Measurements from ENCODE around the gene SFMBT1. TPM values are rescaled to one million over a fixed set of nuclear protein-coding genes. Genes with fewer than 3 reads are reported as not detected.

The SFMBT1 gene
- total and polyA plus RNA-seq, 5 donors from 2014 or later, result 13.1 to 31.4 (median 16.7) TPM

DNA sequence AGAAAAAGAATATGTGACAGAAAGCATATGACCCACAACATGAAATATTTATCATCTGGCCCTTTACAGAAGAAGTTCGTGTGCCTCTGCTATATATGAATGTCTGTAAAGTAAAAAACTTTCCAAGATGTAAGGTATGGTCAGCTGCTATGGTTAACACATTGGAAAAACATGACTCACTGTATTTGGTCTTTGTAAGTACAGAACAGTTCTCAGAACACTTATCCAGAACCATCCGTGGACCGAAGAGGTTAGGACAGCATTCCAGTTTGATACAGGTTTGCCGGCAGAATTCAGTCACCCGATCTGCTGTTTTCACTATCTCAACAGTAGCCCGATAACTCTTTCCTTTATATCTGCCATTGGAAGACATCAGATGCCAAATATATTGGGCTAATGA, 135.1 kb downstream of the SFMBT1 start:
- Mint-ChIP-seq H3K36me3 (peaks cover 17% of the 10 kb centered on the region), H3K27ac (no peak overlapping the region), H3K4me3 (no peak overlapping the region), H3K4me1 (peaks cover 0 to 3% (median 0%) of the 10 kb centered on the region in 4 donors), H3K9me3 (no peaks in the 10 kb centered on the region), H3K27me3 (no peaks in the 10 kb centered on the region)
- Histone ChIP-seq H3K27me3 (ENCODE audit: control insufficient read depth, insufficient read depth, low read length) (no peaks in the 10 kb centered on the region), H3K9me3 (ENCODE audit: control insufficient read depth in 2 of 2, low read length in 2 of 2) (no peaks in the 10 kb centered on the region), H3K4me3 (ENCODE audit: low read depth, low read length) (no peak overlapping the region), H3K27ac (ENCODE audit: insufficient read depth, low read length, poor library complexity, severe bottlenecking) (no peak overlapping the region), H3K36me3 (ENCODE audit: control insufficient read depth, insufficient read depth, low read length) (peaks cover 46% of the 10 kb centered on the region), H3K4me1 (ENCODE audit: control insufficient read depth, insufficient read depth, low read length, poor library complexity, severe bottlenecking) (no peaks in the 10 kb centered on the region)
- ATAC-seq (ENCODE audit: low read depth in 2 of 2), result no peak
- DNase-seq, result no peak

DNA sequence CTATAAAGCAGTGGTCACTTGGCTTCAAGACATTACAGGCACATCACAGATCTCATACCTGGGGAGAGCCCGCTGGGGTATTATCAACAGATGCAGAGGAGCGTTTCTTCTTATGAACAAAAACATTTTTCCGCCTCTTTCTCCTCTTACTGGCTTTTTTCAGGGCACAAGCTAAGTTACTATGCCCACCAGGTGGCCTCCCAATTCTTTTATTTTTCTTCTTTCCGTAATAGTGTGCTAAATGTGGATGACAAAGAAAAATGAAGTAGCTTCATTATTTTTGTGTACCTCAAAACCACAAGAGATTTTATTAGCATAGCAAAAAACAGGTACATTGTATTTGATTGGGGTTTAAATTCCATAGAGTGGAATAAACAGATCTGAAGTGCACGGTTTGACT, 138.4 kb downstream of the SFMBT1 start:
- no peak for ATAC-seq (ENCODE audit: low read depth in 2 of 2)
- Histone ChIP-seq H3K4me3 (ENCODE audit: low read depth, low read length) (no peak overlapping the region), H3K4me1 (ENCODE audit: control insufficient read depth, insufficient read depth, low read length, poor library complexity, severe bottlenecking) (no peaks in the 10 kb centered on the region), H3K36me3 (ENCODE audit: control insufficient read depth, insufficient read depth, low read length) (peaks cover 38% of the 10 kb centered on the region), H3K27ac (ENCODE audit: insufficient read depth, low read length, poor library complexity, severe bottlenecking) (no peak overlapping the region), H3K9me3 (ENCODE audit: control insufficient read depth in 2 of 2, low read length in 2 of 2) (no peaks in the 10 kb centered on the region), H3K27me3 (ENCODE audit: control insufficient read depth, insufficient read depth, low read length) (no peaks in the 10 kb centered on the region)
- Mint-ChIP-seq H3K27ac (no peak overlapping the region), H3K36me3 (peaks cover 28% of the 10 kb centered on the region), H3K27me3 (no peaks in the 10 kb centered on the region), H3K4me1 (no peaks in the 10 kb centered on the region), H3K4me3 (no peak overlapping the region), H3K9me3 (no peaks in the 10 kb centered on the region)
- no peak for DNase-seq

DNA sequence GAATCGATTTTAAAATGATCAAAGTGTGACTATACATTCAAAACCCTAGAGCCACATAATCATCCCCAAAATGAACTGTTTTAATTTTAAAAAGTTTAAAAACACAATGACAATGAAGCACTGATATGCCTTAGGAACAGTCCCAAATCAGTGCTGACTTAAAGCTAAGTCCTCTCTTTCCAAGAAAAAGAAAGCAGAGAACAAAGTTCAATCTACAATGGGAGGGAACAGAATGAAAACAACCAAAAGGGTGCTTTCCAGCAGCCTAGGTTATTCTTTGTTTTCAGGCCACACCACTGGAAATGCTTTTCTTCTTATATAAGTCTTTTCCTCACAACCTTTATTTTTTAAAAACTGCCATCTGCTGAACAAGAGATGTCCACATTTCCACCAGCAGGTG, 141.3 kb downstream of the SFMBT1 start:
- H3K36me3 Mint-ChIP-seq, result peaks cover 24% of the 10 kb centered on the region

DNA sequence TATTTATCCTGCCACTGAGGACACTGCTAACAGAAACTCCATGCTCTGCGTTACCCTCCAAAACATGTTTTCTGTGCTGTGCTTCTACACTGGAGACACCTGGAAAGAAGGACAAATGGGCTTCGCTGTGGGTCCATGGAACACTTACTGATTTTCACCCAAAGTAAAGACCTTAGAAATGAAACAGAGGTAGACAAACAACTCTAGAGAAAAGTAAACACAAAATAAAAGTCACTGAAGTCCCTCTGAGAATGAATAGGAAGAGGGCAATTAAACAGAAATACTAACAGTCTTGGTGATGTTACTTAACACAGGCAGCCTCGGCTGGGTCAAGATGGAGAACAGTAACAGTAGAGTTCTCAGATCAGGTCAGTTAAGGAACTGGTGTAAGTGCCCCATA, 141.9 kb downstream of the SFMBT1 start:
- Mint-ChIP-seq H3K27me3 (no peaks in the 10 kb centered on the region), H3K36me3 (peaks cover 23% of the 10 kb centered on the region), H3K27ac (no peak overlapping the region), H3K4me1 (no peaks in the 10 kb centered on the region), H3K9me3 (no peaks in the 10 kb centered on the region), H3K4me3 (no peak overlapping the region)
- Histone ChIP-seq H3K27ac (ENCODE audit: insufficient read depth, low read length, poor library complexity, severe bottlenecking) (no peak overlapping the region), H3K27me3 (ENCODE audit: control insufficient read depth, insufficient read depth, low read length) (no peaks in the 10 kb centered on the region), H3K9me3 (ENCODE audit: control insufficient read depth in 2 of 2, low read length in 2 of 2) (no peaks in the 10 kb centered on the region), H3K4me1 (ENCODE audit: control insufficient read depth, insufficient read depth, low read length, poor library complexity, severe bottlenecking) (no peaks in the 10 kb centered on the region), H3K36me3 (ENCODE audit: control insufficient read depth, insufficient read depth, low read length) (peaks cover 32% of the 10 kb centered on the region), H3K4me3 (ENCODE audit: low read depth, low read length) (no peak overlapping the region)
- DNase-seq (no peak), ATAC-seq (ENCODE audit: low read depth in 2 of 2) (no peak)

More for the DNA sequence above, 141.3 kb downstream of the SFMBT1 start:
- no peaks in the 10 kb centered on the region for H3K9me3 Mint-ChIP-seq
- Histone ChIP-seq H3K36me3 (ENCODE audit: control insufficient read depth, insufficient read depth, low read length) (peaks cover 32% of the 10 kb centered on the region), H3K4me1 (ENCODE audit: control insufficient read depth, insufficient read depth, low read length, poor library complexity, severe bottlenecking) (no peaks in the 10 kb centered on the region), H3K27me3 (ENCODE audit: control insufficient read depth, insufficient read depth, low read length) (no peaks in the 10 kb centered on the region), H3K4me3 (ENCODE audit: low read depth, low read length) (no peak overlapping the region), H3K9me3 (ENCODE audit: control insufficient read depth in 2 of 2, low read length in 2 of 2) (no peaks in the 10 kb centered on the region), H3K27ac (ENCODE audit: insufficient read depth, low read length, poor library complexity, severe bottlenecking) (no peak overlapping the region)
- no peak for ATAC-seq (ENCODE audit: low read depth in 2 of 2)
- H3K27ac Mint-ChIP-seq, result peak overlapping the region; percentile 38 to 88 (median 73)
- H3K27me3 Mint-ChIP-seq, result no peaks in the 10 kb centered on the region
- H3K4me1 Mint-ChIP-seq, result no peaks in the 10 kb centered on the region
- no peak for DNase-seq
- H3K4me3 Mint-ChIP-seq, result no peak overlapping the region

DNA sequence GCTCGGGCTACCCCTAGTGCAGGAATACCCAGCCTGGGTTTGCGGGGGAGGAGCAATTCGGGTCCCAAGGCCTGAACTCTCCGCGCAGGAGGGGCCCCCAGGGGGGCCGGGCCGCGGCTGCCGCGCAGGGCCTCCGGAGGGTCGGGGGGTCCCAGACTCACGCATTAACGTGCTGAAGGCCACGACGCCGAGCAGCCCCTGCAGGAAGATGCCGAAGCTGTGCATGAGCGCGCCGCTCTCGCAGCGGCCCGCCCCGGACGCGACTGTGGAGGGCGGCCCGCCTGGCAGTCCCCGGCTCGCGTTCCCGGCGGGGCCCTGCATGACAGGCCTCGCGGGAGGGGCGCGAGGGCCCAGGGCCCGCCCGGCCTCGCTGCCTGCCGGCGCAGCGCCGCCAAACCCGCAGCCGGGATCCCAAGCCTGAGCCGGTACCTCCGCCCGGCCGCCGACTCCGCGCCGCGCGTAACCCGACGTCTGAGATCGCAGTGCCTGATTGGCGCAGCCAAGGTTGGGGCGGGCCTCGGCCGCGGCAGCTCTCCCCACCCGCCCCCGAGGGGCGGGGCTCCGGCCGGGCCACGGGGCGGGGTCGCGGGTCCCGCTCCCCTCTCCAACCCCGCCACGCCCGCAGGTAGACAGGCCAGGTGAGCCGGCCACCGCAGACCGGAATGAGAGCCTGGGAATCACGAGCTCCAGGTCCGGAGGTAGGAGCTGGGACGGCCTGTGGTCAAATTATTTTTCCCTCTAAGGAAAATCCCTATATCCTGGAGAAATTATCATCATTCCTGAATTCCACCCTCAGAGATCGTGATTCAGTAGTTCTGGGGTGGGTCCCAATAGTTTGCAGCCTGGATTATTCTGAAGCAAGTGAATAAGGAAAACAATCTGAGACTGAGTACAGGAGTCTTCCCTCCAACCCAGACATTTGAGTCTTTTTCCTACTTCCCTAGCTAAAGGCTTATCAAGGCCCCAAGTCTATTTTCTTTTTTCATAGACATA, 148.4 kb downstream of the SFMBT1 start, which contains the start of gene STIMATE:
Gene STIMATE, minus strand, starts transcription at position 419 of the 993 bp plus-strand sequence. Its CDS starts 98 bp downstream, at position 321.
- H3K36me3 Mint-ChIP-seq, result no peaks in the 10 kb centered on the region
- peaks cover 17 to 48% (median 41%) of the 10 kb centered on the region in 4 donors for H3K4me1 Mint-ChIP-seq
- H3K9me3 ChIP-seq (ENCODE audit: control insufficient read depth in 2 of 2, low read length in 2 of 2), result no peaks in the 10 kb centered on the region
- H3K4me3 ChIP-seq (ENCODE audit: low read depth, low read length), result peak within 1 kb of the TSS; percentile 91
- peak; percentile 85 to 92 (median 86) for DNase-seq
- H3K27ac Mint-ChIP-seq, result peak within 1 kb of the TSS; percentile 72 to 95 (median 94)
- no peaks in the 10 kb centered on the region for H3K27me3 ChIP-seq (ENCODE audit: control insufficient read depth, insufficient read depth, low read length)
- H3K27me3 Mint-ChIP-seq, result no peaks in the 10 kb centered on the region
- H3K9me3 Mint-ChIP-seq, result no peaks in the 10 kb centered on the region
- peaks cover 45% of the 10 kb centered on the region for H3K4me1 ChIP-seq (ENCODE audit: control insufficient read depth, insufficient read depth, low read length, poor library complexity, severe bottlenecking)
- no peaks in the 10 kb centered on the region for H3K36me3 ChIP-seq (ENCODE audit: control insufficient read depth, insufficient read depth, low read length)
- H3K4me3 Mint-ChIP-seq, result peak within 1 kb of the TSS; percentile 89 to 98 (median 95)
- peak; percentile 89 to 93 for ATAC-seq (ENCODE audit: low read depth in 2 of 2)
- peak within 1 kb of the TSS; percentile 87 for H3K27ac ChIP-seq (ENCODE audit: insufficient read depth, low read length, poor library complexity, severe bottlenecking)

DNA sequence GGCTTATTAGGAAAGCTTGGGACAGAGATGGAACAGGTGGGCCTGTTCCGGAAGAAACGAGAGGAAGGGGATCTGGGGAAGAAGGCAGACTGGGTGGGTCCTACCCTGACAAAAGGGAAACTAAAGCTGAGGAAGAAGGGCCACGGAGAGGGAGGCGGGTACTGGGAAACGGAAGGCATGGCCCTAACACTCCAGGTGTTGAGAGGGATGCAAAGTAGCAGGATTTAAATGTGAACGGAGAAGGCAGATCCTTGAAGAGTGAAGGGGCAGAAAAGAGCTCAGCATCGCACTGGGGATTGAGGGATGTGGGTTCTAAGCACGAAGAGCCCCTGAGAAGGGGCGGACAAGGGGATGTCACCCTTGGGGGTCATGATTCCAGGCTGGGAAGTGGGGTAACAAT, 149.3 kb downstream of the SFMBT1 start:
- Histone ChIP-seq H3K27me3 (ENCODE audit: control insufficient read depth, insufficient read depth, low read length) (no peaks in the 10 kb centered on the region), H3K9me3 (ENCODE audit: control insufficient read depth in 2 of 2, low read length in 2 of 2) (no peaks in the 10 kb centered on the region), H3K36me3 (ENCODE audit: control insufficient read depth, insufficient read depth, low read length) (no peaks in the 10 kb centered on the region), H3K4me1 (ENCODE audit: control insufficient read depth, insufficient read depth, low read length, poor library complexity, severe bottlenecking) (peaks cover 53% of the 10 kb centered on the region), H3K27ac (ENCODE audit: insufficient read depth, low read length, poor library complexity, severe bottlenecking) (peak overlapping the region; percentile 87), H3K4me3 (ENCODE audit: low read depth, low read length) (peak overlapping the region; percentile 91)
- DNase-seq, result no peak
- Mint-ChIP-seq H3K4me1 (peaks cover 21 to 56% (median 47%) of the 10 kb centered on the region in 4 donors), H3K4me3 (peak overlapping the region; percentile 89 to 98 (median 95)), H3K36me3 (no peaks in the 10 kb centered on the region), H3K27ac (peak overlapping the region; percentile 47 to 95 (median 94)), H3K9me3 (no peaks in the 10 kb centered on the region), H3K27me3 (no peaks in the 10 kb centered on the region)
- no peak for ATAC-seq (ENCODE audit: low read depth in 2 of 2)

DNA sequence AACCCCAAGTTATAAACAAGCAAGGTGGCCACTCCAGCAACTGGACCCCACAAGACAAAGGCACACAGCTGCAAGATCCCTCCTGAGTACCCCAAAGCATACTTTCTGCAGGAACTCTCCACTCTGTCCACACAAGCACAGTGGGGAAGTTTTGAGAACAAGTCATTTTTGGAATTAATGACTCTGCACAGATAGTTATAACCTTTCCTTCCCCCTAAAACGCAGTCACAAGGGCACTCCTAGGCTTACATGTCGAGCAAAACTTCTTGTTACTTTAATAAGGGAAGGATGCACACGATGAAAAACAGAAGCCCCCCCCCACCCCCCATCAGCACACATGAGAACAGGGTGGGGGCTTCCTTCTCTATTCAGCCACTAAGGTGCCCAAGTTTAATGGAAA, 149.7 kb downstream of the SFMBT1 start:
- Mint-ChIP-seq H3K4me3 (peak overlapping the region; percentile 89 to 98 (median 95)), H3K4me1 (peaks cover 21 to 61% (median 51%) of the 10 kb centered on the region in 4 donors), H3K27me3 (no peaks in the 10 kb centered on the region), H3K27ac (peak overlapping the region; percentile 47 to 95 (median 94)), H3K36me3 (no peaks in the 10 kb centered on the region), H3K9me3 (no peaks in the 10 kb centered on the region)
- peak overlapping the region; percentile 87 for H3K27ac ChIP-seq (ENCODE audit: insufficient read depth, low read length, poor library complexity, severe bottlenecking)
- H3K4me1 ChIP-seq (ENCODE audit: control insufficient read depth, insufficient read depth, low read length, poor library complexity, severe bottlenecking), result peaks cover 58% of the 10 kb centered on the region
- peak overlapping the region; percentile 91 for H3K4me3 ChIP-seq (ENCODE audit: low read depth, low read length)
- H3K9me3 ChIP-seq (ENCODE audit: control insufficient read depth in 2 of 2, low read length in 2 of 2), result no peaks in the 10 kb centered on the region
- no peaks in the 10 kb centered on the region for H3K36me3 ChIP-seq (ENCODE audit: control insufficient read depth, insufficient read depth, low read length)
- ATAC-seq (ENCODE audit: low read depth in 2 of 2), result no peak
- no peaks in the 10 kb centered on the region for H3K27me3 ChIP-seq (ENCODE audit: control insufficient read depth, insufficient read depth, low read length)
- no peak for DNase-seq

All from CD4-positive, CD25-positive, alpha-beta regulatory T cell (primary cell).